Heart right ventricle (tissue), 16 donors: ENCODE results near the gene ADAM23. TPM values are rescaled to one million over a fixed set of nuclear protein-coding genes. Genes with fewer than 3 reads are reported as not detected.

Experiments used
- ATAC-seq, 8 donors: fragments of 200-7000 bp; cut with Tn5 transposase; one replicate each; pipeline ENCODE4 v1.9.1; 2020; ENCODE audit warnings: mild to moderate bottlenecking in 8 of 8, moderate library complexity in 8 of 8, moderate number of reproducible peaks in 1 of 8
- DNase-seq, 2 donors: peaks; one replicate each; pipeline ENCODE4 v3.0.0-alpha.2; 2020
- H3K27ac ChIP-seq, 10 donors: fragments of 200-600 bp; sonication (generic) in 2 of 10; one replicate each; pipeline versions ENCODE4 v1.5.0 to v1.8.0; 2020 to 2022; ENCODE audit warnings: mild to moderate bottlenecking in 3 of 10
- H3K27me3 ChIP-seq, 7 donors: fragments of 200-600 bp; one replicate each; pipeline ENCODE4 v1.8.0; 2021 to 2022; ENCODE audit warnings: mild to moderate bottlenecking in 2 of 7
- H3K36me3 ChIP-seq, 9 donors: fragments of 200-600 bp; sonication (generic) in 1 of 9; one replicate each; pipeline versions ENCODE4 v1.5.0 to v1.8.0; 2020 to 2022; ENCODE audit warnings: mild to moderate bottlenecking in 2 of 9
- H3K4me1 ChIP-seq, 9 donors: fragments of 200-600 bp; sonication (generic) in 1 of 9; one replicate each; pipeline versions ENCODE4 v1.5.0 to v1.8.0; 2020 to 2022; ENCODE audit warnings: mild to moderate bottlenecking in 4 of 9
- H3K4me3 ChIP-seq, 10 donors: fragments of 200-600 bp; sonication (generic) in 2 of 10; one replicate each; pipeline versions ENCODE4 v1.5.0 to v1.8.0; 2020 to 2022; ENCODE audit warnings: mild to moderate bottlenecking in 7 of 10, moderate library complexity in 2 of 10
- H3K9me3 ChIP-seq, 11 donors: fragments of 200-600 bp in 10 of 11; sonication (generic) in 2 of 11; one replicate each; pipeline versions ENCODE4 v1.5.0 to v1.8.0; 2013 to 2022; ENCODE audit warnings: mild to moderate bottlenecking in 2 of 11, control low read depth in 1 of 11, moderate library complexity in 1 of 11
- WGBS, 2 donors: extraction: QIAGEN DNeasy Blood & Tissue Kit; methylation state at CpG; one replicate each; pipeline ENCODE4 v1.1.7; 2013; ENCODE audit warnings: inconsistent platforms in 1 of 2; 5-methylcytosine and 5-hydroxymethylcytosine counted together
- intact Hi-C, 10 donors: fragments of 100-400 bp; cut with DNase I; formaldehyde crosslinking; loops; one replicate each; pipeline versions ENCODE4 v1.11.1 to v1.14.2; 2022
- polyA plus RNA-seq, 2 donors: library from polyadenylated mRNA; stranded (reverse); fragments of 200-250 nt; gene quantifications; one replicate each; pipeline ENCODE4 v1.2.3, GENCODE V29; 2013
- total RNA-seq, 10 donors: library from RNA; stranded (reverse); fragmentation: NEBNext Ultra II Directional in 3 of 10; extraction: Animal tissue kit (Norgen Biotek cat#: 25700) in 3 of 10; gene quantifications; one replicate each; pipeline versions ENCODE4 v1.2.1 to v1.2.4, GENCODE V29; 2021 to 2023
- TF ChIP-seq, protein P1 (sequence below), 9 donors: fragments of 200-600 bp; sonication (generic) in 2 of 9; IDR thresholded peaks; one replicate each; pipeline versions ENCODE4 v1.5.0 to v1.8.0; 2021 to 2022; ENCODE audit warnings: antibody characterized with exemption in 9 of 9, mild to moderate bottlenecking in 5 of 9, moderate library complexity in 1 of 9
- donor health status: Arrhythmogenic right ventricular cardiomyopathy.
- donor health status: ischemic (EF 13 %, LVEDD 7.1; RV severe dilation, severe dysfunction).
- donor health status: healthy with polysubstance abuse.
- donor health status: DM: no; HTN: yes; CAD: no.
- donor health status: DM: no; HTN: no; CAD: no.
- donor health status: ischemic (EF 25% LVEDD 6.9; RV normal size, moderate dysfunction).
- donor health status: ischemic (EF 25% LVEDD 5.7; RV mildly dilated, moderate dysfunction).
- donor health status: healthy.
- donor health status: DM: yes; HTN: yes; CAD: no.
- donor health status: Ischemic cardiomyopathy.
- donor health status: ischemic (EF 35%, LVEDD 5.7; RV mildly dilated, moderate dysfunction).
- donor health status: nonischemic (EF 11% LVEDD 7.7; RV severe dilation, severe dysfunction).
- donor health status: DM: yes; HTN: yes; CAD: no.
- donor health status: PGD.
- donor health status: ischemic (EF 29% LVEDD 5.4; RV normal size, mild dysfunction).
- donor health status: nonischemic (EF 23%, LVEDD 6.1; RV moderate dilation, normal function).

ADAM23 gene
- total and polyA plus RNA-seq, 12 donors: 11.9 to 101 (median 66.2) TPM

GRCh38 chr2:206480620-206481019, 37.3 kb downstream of the ADAM23 start:
- Histone ChIP-seq H3K27me3 (no peaks in the 10 kb centered on the region), H3K9me3 (peaks cover 0 to 4% (median 0%) of the 10 kb centered on the region in 11 donors), H3K27ac (no peak overlapping the region), H3K4me1 (peaks cover 0 to 16% (median 3%) of the 10 kb centered on the region in 9 donors), H3K36me3 (no peaks in the 10 kb centered on the region), H3K4me3 (no peak overlapping the region)
- intact Hi-C loops: no loop called here
- ATAC-seq (no peak), DNase-seq (no peak)
- 79 to 82% methylated on average over 4 of the region's 4 CpGs for WGBS, 2 donors
- TF ChIP-seq, protein P1, sequence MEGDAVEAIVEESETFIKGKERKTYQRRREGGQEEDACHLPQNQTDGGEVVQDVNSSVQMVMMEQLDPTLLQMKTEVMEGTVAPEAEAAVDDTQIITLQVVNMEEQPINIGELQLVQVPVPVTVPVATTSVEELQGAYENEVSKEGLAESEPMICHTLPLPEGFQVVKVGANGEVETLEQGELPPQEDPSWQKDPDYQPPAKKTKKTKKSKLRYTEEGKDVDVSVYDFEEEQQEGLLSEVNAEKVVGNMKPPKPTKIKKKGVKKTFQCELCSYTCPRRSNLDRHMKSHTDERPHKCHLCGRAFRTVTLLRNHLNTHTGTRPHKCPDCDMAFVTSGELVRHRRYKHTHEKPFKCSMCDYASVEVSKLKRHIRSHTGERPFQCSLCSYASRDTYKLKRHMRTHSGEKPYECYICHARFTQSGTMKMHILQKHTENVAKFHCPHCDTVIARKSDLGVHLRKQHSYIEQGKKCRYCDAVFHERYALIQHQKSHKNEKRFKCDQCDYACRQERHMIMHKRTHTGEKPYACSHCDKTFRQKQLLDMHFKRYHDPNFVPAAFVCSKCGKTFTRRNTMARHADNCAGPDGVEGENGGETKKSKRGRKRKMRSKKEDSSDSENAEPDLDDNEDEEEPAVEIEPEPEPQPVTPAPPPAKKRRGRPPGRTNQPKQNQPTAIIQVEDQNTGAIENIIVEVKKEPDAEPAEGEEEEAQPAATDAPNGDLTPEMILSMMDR (IDR thresholded peaks at IDR 0.05): no peak

DNA sequence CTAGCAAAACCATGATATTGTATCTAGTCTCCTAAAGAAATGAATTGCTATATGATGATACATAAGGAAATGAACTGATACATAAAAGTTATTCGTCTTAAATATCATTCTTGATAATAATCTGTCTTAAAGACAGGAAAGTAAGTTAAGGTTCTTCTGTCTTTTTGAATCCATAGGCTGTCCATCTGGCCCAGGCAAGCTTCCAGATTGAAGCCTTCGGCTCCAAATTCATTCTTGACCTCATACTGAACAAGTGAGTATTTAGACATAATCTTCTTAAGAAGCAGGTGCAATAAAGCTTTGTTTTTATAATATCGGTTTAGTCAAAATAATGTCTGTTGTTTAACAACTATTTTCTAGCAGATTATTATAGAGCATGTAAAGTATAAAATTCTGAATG, 37.7 kb downstream of the ADAM23 start:
- TF ChIP-seq, protein P1 (IDR thresholded peaks at IDR 0.05): no peak
- ATAC-seq: no peak
- no peaks in the 10 kb centered on the region for H3K27me3 ChIP-seq
- H3K4me3 ChIP-seq: no peak overlapping the region
- peaks cover 0 to 4% (median 0%) of the 10 kb centered on the region in 11 donors for H3K9me3 ChIP-seq
- DNase-seq: no peak
- intact Hi-C loops: no loop called here
- H3K36me3 ChIP-seq: no peaks in the 10 kb centered on the region
- H3K4me1 ChIP-seq: peaks cover 0 to 16% (median 3%) of the 10 kb centered on the region in 9 donors
- 73 to 77% methylated on average over 3 of the region's 3 CpGs for WGBS, 2 donors
- no peak overlapping the region for H3K27ac ChIP-seq

DNA sequence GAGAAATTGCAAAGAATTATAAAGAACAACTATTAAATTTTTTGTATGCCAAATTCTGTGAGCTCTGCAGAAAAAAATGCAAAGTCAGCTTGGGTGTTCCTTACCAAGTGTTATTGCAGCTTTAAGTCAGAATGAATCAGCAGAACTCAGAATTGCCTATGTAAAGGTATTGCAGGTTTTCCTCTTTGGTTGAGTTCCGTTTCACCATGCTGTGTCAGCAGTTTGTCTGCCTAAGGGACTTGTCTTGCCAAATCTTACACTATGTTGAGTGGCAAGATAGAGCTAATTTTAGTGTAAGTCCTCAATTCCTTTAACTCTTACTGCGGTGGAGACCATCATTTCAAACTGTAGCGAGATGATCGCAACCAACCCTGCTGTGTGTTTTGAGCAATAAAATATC, 38.8 kb downstream of the ADAM23 start:
- WGBS, 2 donors: 42 to 65% methylated on average over 4 of the region's 4 CpGs
- Histone ChIP-seq H3K4me1 (peaks cover 0 to 16% (median 3%) of the 10 kb centered on the region in 9 donors), H3K36me3 (no peaks in the 10 kb centered on the region), H3K4me3 (peak overlapping the region in 2 of 10 donors; percentile 3 to 27), H3K27ac (no peak overlapping the region), H3K9me3 (peaks cover 0 to 4% (median 0%) of the 10 kb centered on the region in 11 donors), H3K27me3 (no peaks in the 10 kb centered on the region)
- ATAC-seq (peak in 7 of 8 donors; percentile 48 to 81 (median 75)), DNase-seq (peak in 1 of 2 donors; percentile 10)
- intact Hi-C loops: no loop called here
- TF ChIP-seq, protein P1 (IDR thresholded peaks at IDR 0.05): no peak

DNA sequence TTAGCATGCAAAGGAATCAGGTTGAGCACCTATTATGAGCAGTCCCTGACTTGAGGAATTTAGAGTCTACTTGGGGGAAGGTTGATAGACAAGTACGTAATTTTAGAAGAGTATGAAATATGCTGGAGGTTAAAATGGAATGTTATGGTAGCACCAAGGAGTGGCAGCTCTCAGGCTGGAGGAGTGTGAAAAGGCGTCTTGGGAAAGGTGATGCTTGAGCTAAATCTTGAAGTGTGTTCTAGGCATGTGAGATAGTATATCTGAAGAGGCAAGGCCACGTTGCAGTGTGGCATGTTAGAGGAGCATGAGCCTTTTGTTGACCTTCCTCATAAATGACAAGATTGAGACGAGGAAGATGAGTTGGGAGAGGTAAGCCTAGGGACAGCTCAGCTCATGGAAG, 39.3 kb downstream of the ADAM23 start:
- Histone ChIP-seq H3K4me3 (peak overlapping the region in 2 of 10 donors; percentile 3 to 27), H3K27ac (no peak overlapping the region), H3K4me1 (peaks cover 0 to 18% (median 3%) of the 10 kb centered on the region in 9 donors), H3K36me3 (no peaks in the 10 kb centered on the region), H3K9me3 (peaks cover 0 to 4% (median 0%) of the 10 kb centered on the region in 11 donors), H3K27me3 (no peaks in the 10 kb centered on the region)
- WGBS, 2 donors: 38 to 63% methylated on average over 4 of the region's 4 CpGs
- intact Hi-C loops: no loop called here
- DNase-seq (no peak), ATAC-seq (peak in 4 of 8 donors; percentile 7 to 16 (median 12))
- TF ChIP-seq, protein P1 (IDR thresholded peaks at IDR 0.05): no peak
